ENCODE results near the gene TM9SF2. TPM values are rescaled to one million over a fixed set of nuclear protein-coding genes. Genes with fewer than 3 reads are reported as not detected.
"Not testable (repeated sequence)": the region's sequence is repeated elsewhere in the genome, so short reads cannot be mapped to it uniquely, and the experiment has no call there.

The TM9SF2 gene
- total RNA-seq, 1 experiment from 2014 or later = 52.2 TPM

DNA sequence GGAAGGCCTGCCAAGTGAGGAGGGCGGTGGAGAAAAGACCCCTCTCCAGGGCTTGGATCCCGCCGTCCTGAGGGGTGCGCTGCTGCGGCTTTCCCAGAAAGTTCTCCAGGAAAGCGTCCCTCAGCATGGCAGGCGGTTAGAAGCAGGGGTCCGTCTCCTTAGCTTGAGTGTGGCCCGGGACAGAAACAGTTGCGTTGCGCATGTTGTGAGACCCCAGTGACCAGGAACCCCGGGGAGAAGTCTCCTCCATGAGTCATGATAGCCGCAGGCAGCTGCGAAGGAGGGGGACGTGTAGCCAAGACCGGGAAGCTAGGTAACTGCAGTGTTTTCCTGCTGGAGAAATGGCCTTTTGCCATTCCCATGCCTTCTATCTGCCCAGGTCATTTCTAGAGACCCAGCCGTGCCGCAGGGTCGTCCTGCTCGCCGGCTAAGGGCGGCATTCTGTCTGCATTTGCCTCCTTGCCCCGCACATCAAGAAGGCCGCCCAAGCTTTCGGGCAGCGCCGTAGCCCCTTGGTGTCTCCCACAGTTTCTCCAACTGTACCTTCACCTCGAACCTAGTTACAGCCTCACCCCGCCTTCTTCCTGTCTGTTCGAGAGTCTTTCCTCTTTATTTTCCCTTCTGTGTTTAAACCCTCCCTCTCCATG is 64.3 kb downstream of the TM9SF2 start:
- no peaks in the 10 kb centered on the region for H3K27me3 Mint-ChIP-seq (ENCODE audit: unreplicated experiment)
- peaks cover 14% of the 10 kb centered on the region for H3K36me3 Mint-ChIP-seq (ENCODE audit: insufficient read depth, unreplicated experiment)
- no peak for TF ChIP-seq CTCF (IDR thresholded peaks at IDR 0.05; ENCODE audit: unreplicated experiment)
- H3K4me3 Mint-ChIP-seq (ENCODE audit: low read depth, unreplicated experiment) = no peak overlapping the region
- H3K9me3 Mint-ChIP-seq (ENCODE audit: low read depth, unreplicated experiment) = no peaks in the 10 kb centered on the region
- no peak for DNase-seq
- CTCF ChIA-PET = no interaction called here
- peak overlapping the region; percentile 23 for H3K27ac Mint-ChIP-seq (ENCODE audit: unreplicated experiment)
- intact Hi-C loops (cut with micrococcal nuclease; ENCODE audit: unreplicated experiment) = no loop called here
- H3K4me1 Mint-ChIP-seq (ENCODE audit: low read depth, unreplicated experiment) = no peaks in the 10 kb centered on the region
- no TSS peak for BruUV-seq (replicated peaks)

DNA sequence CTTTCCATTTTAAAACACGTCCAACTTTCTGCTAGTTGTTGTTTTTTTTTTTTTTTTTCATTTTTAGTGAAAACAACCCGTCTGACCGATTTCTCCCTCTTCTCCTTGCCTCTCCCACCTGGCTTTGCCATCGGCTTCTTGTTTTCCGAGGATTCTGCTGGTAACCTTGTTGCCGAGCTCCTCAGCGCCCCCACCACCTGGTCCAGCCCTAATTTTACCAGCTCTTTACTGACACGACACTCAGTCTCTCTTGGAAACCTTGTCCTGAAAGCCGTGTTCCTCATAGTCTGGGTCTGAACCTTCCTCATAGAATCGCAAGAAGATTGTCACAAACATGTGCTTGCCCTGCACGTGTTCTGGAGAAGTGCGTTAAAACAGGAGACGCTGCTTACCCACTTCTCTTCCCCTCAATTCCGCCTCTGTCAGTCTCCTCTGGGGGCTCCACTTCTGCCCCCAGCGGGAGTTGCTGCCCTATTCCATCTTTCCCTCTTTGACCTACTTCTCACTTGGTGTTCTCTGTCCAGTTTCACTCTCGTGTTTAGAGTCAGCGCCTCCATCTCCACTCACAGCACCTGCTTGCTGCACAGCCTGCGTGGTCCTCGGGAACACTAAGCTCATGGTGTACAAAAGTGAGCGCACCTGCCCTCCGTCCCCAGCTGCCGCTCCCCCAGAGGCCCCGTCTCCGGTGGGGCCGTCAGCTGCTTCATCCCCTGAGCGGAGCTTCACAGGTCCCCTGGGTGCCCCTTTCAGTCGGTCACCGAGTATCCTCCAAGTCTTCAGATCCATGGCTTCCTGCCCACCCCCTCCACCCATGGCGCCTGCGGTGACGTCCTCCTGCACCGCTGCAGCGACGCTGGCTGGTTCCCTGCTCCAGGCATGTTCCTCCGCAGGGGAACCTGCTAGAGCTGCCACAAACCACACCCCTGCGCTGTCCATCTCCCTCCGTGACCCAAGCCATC is 65.1 kb downstream of the TM9SF2 start:
- Mint-ChIP-seq H3K27me3 (ENCODE audit: unreplicated experiment) (no peaks in the 10 kb centered on the region), H3K4me3 (ENCODE audit: low read depth, unreplicated experiment) (no peak overlapping the region), H3K4me1 (ENCODE audit: low read depth, unreplicated experiment) (no peaks in the 10 kb centered on the region), H3K36me3 (ENCODE audit: insufficient read depth, unreplicated experiment) (peaks cover 14% of the 10 kb centered on the region), H3K9me3 (ENCODE audit: low read depth, unreplicated experiment) (no peaks in the 10 kb centered on the region), H3K27ac (ENCODE audit: unreplicated experiment) (peak overlapping the region; percentile 23)
- BruUV-seq (replicated peaks) = no TSS peak
- CTCF ChIA-PET = no interaction called here
- DNase-seq = no peak
- intact Hi-C loops (cut with micrococcal nuclease; ENCODE audit: unreplicated experiment) = no loop called here
- TF ChIP-seq CTCF (IDR thresholded peaks at IDR 0.05; ENCODE audit: unreplicated experiment) = no peak

- H3K4me1 Mint-ChIP-seq (ENCODE audit: low read depth, unreplicated experiment); H3K4me3 Mint-ChIP-seq (ENCODE audit: low read depth, unreplicated experiment); H3K9me3 Mint-ChIP-seq (ENCODE audit: low read depth, unreplicated experiment); H3K27ac Mint-ChIP-seq (ENCODE audit: unreplicated experiment); DNase-seq; H3K27me3 Mint-ChIP-seq (ENCODE audit: unreplicated experiment); CTCF ChIA-PET; BruUV-seq (replicated peaks); intact Hi-C loops (cut with micrococcal nuclease; ENCODE audit: unreplicated experiment): not testable (repeated sequence)
- H3K36me3 Mint-ChIP-seq (ENCODE audit: insufficient read depth, unreplicated experiment) = peaks cover 14% of the 10 kb centered on the region
Observed at GRCh38 chr13:99568901-99569300, 67.6 kb downstream of the TM9SF2 start.

DNA sequence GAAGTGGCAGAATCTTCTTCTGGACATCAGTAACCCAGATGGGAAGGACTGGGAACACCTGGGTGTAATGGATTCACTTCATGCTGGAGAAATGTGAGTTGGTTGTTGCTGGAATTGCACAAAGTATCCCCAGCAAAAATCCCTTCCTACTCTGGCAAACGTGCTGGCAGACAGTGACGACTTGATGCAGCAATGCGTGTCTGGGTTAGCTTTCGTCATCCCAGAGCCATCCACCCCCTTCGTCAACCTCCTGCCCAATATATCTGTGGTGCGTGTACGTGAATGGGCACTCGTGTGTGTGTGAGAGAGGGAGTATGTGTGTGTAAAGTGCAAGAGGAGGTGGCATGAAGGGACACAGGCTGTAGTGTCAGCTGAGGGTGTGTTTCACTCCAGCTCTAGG is 70.9 kb downstream of the TM9SF2 start:
- H3K4me1 Mint-ChIP-seq (ENCODE audit: low read depth, unreplicated experiment) = no peaks in the 10 kb centered on the region
- CTCF ChIA-PET = no interaction called here
- intact Hi-C loops (cut with micrococcal nuclease; ENCODE audit: unreplicated experiment) = no loop called here
- H3K4me3 Mint-ChIP-seq (ENCODE audit: low read depth, unreplicated experiment) = no peak overlapping the region
- H3K27me3 Mint-ChIP-seq (ENCODE audit: unreplicated experiment) = no peaks in the 10 kb centered on the region
- DNase-seq = no peak
- no peak overlapping the region for H3K27ac Mint-ChIP-seq (ENCODE audit: unreplicated experiment)
- no peak for TF ChIP-seq CTCF (IDR thresholded peaks at IDR 0.05; ENCODE audit: unreplicated experiment)
- no TSS peak for BruUV-seq (replicated peaks)
- no peaks in the 10 kb centered on the region for H3K36me3 Mint-ChIP-seq (ENCODE audit: insufficient read depth, unreplicated experiment)
- no peaks in the 10 kb centered on the region for H3K9me3 Mint-ChIP-seq (ENCODE audit: low read depth, unreplicated experiment)

DNA sequence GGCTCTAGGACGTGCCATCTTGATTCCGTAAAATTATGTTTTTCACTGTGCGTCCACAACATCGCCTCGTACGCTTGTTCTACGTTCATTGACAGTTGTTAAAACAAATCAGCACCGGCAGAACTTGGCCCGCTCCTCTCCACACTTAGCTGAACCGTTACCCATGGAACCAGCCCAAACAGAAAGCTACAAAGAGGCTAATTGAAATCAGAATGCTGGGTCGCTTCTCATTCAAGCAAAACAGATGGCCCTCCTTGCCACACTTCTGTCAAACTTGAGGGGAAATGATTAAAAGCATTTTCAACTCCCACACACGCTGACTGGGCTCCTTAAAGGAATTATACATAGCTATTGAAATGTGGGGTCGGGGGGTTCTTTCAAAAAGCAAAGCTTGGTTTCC is 71.6 kb downstream of the TM9SF2 start:
- no peak overlapping the region for H3K4me3 Mint-ChIP-seq (ENCODE audit: low read depth, unreplicated experiment)
- no peaks in the 10 kb centered on the region for H3K27me3 Mint-ChIP-seq (ENCODE audit: unreplicated experiment)
- H3K4me1 Mint-ChIP-seq (ENCODE audit: low read depth, unreplicated experiment) = no peaks in the 10 kb centered on the region
- BruUV-seq (replicated peaks) = no TSS peak
- no peak for TF ChIP-seq CTCF (IDR thresholded peaks at IDR 0.05; ENCODE audit: unreplicated experiment)
- no peaks in the 10 kb centered on the region for H3K9me3 Mint-ChIP-seq (ENCODE audit: low read depth, unreplicated experiment)
- H3K27ac Mint-ChIP-seq (ENCODE audit: unreplicated experiment) = no peak overlapping the region
- H3K36me3 Mint-ChIP-seq (ENCODE audit: insufficient read depth, unreplicated experiment) = no peaks in the 10 kb centered on the region
- intact Hi-C loops (cut with micrococcal nuclease; ENCODE audit: unreplicated experiment) = no loop called here
- CTCF ChIA-PET = no interaction called here
- no peak for DNase-seq
